Esophagus squamous epithelium (tissue), 5 donors: ENCODE measurements around the gene CTSA. TPM values are rescaled to one million over a fixed set of nuclear protein-coding genes. Genes with fewer than 3 reads are reported as not detected.

Experiments
- DNase-seq: peaks from one replicate; lab custom pipeline; 2025; lab: John Stamatoyannopoulos, UW
- H3K27ac ChIP-seq, 4 donors: fragments of 200-600 bp; sonication (generic); one replicate each; pipeline ENCODE4 v1.5.1; 2016 to 2019; ENCODE audit warnings: mild to moderate bottlenecking in 1 of 4
- H3K27me3 ChIP-seq, 4 donors: fragments of 200-600 bp; sonication (generic); 1 replicate in 3 of 4; 2 replicates in 1 of 4; pipeline versions ENCODE4 v1.5.1 to v1.6.0; 2017 to 2021; ENCODE audit warnings: antibody characterized with exemption in 1 of 4
- H3K36me3 ChIP-seq, 3 donors: fragments of 200-600 bp; sonication (generic); one replicate each; pipeline ENCODE4 v1.5.1; 2016 to 2019
- H3K4me1 ChIP-seq, 3 donors: fragments of 200-600 bp; sonication (generic); one replicate each; pipeline ENCODE4 v1.5.1; 2017 to 2019
- H3K4me3 ChIP-seq, 4 donors: fragments of 200-600 bp; sonication (generic); 1 replicate in 3 of 4; 2 replicates in 1 of 4; pipeline ENCODE4 v1.5.1; 2016 to 2019; ENCODE audit warnings: mild to moderate bottlenecking in 2 of 4, moderate library complexity in 1 of 4
- H3K9me3 ChIP-seq, 3 donors: fragments of 200-600 bp; sonication (generic); one replicate each; pipeline ENCODE4 v1.5.1; 2016 to 2019
- CTCF ChIP-seq, 6 experiments: fragments of 450-650 bp in 4 of 6; fragments of 200-600 bp in 2 of 6; sonication (generic) in 2 of 6; IDR thresholded peaks; one replicate each; pipeline ENCODE4 v1.5.1; 2016 to 2019; ENCODE audit warnings: antibody characterized with exemption in 6 of 6, mild to moderate bottlenecking in 4 of 6, moderate library complexity in 4 of 6
- POLR2A ChIP-seq, 4 donors: fragments of 450-650 bp; IDR thresholded peaks; one replicate each; pipeline ENCODE4 v1.6.1; 2017; ENCODE audit warnings: antibody characterized with exemption in 4 of 4, mild to moderate bottlenecking in 4 of 4, moderate library complexity in 3 of 4
- WGBS, 2 donors: methylation state at CpG; one replicate each; pipeline ENCODE4 v1.1.5; 2018; 5-methylcytosine and 5-hydroxymethylcytosine counted together
- intact Hi-C: fragments of 100-400 bp; cut with DNase I; formaldehyde crosslinking; loops from one replicate; pipeline ENCODE4 v1.15.0; 2022
- total RNA-seq, 4 donors: library from RNA; depleted of rRNA; stranded (reverse); fragments of >200 nt; gene quantifications; one replicate each; pipeline ENCODE4 v1.1.0, GENCODE V29; 2016
- donor health status: DM: yes; HTN: yes; CAD: no.

The CTSA gene
- total RNA-seq, result 10 to 100 TPM; 44.5 to 74.8 (median 56.8) TPM

GRCh38 chr20:45890985-45891983 lies at the start of gene CTSA, which contains the start of gene NEURL2:
TSS of gene CTSA (plus strand) at chr20:45891335. CDS start at chr20:45891569, 234 bp downstream.
TSS of gene NEURL2 (minus strand) at chr20:45891208. CDS start at chr20:45890991, 217 bp downstream.
- Histone ChIP-seq H3K4me1 (peaks cover 23 to 53% (median 23%) of the 10 kb centered on the region in 3 donors), H3K4me3 (peak within 1 kb of the TSS; percentile 54 to 92 (median 82)), H3K27me3 (no peaks in the 10 kb centered on the region), H3K36me3 (peaks cover 3 to 64% (median 14%) of the 10 kb centered on the region in 3 donors), H3K27ac (peak within 1 kb of the TSS; percentile 73 to 91 (median 88)), H3K9me3 (no peaks in the 10 kb centered on the region)
- intact Hi-C loops, result loop anchor here (10.0 kb wide), 1 partner anchor 54 kb away; no protein-coding TSS in a partner anchor
- DNase-seq, result peak; percentile 55
- WGBS, 2 donors, result 0% methylated on average over 4 to 27 of the region's 78 CpGs
- peak in 2 of 4 donors; percentile 44 to 63 for TF ChIP-seq POLR2A (IDR thresholded peaks at IDR 0.05)
- TF ChIP-seq CTCF (IDR thresholded peaks at IDR 0.05), result peak in 1 of 6 experiments; percentile 47

GRCh38 chr20:45841407-45842129 lies 49.6 kb upstream of the CTSA start:
- Histone ChIP-seq H3K36me3 (peaks cover 22 to 98% (median 28%) of the 10 kb centered on the region in 3 donors), H3K9me3 (no peaks in the 10 kb centered on the region), H3K4me1 (peaks cover 0 to 47% (median 5%) of the 10 kb centered on the region in 3 donors), H3K27me3 (no peaks in the 10 kb centered on the region), H3K27ac (peak overlapping the region in 3 of 4 donors; percentile 5 to 59 (median 57)), H3K4me3 (no peak overlapping the region)
- WGBS, 2 donors, result 91% methylated on average over 7 to 9 of the region's 10 CpGs
- TF ChIP-seq POLR2A (IDR thresholded peaks at IDR 0.05) (no peak), CTCF (IDR thresholded peaks at IDR 0.05) (no peak)
- intact Hi-C loops, result no loop called here
- no peak for DNase-seq

GRCh38 chr20:45842169-45842812 lies 48.8 kb upstream of the CTSA start:
- no peak for DNase-seq
- H3K4me1 ChIP-seq, result peaks cover 0 to 39% (median 0%) of the 10 kb centered on the region in 3 donors
- WGBS, 2 donors, result 53 to 59% methylated on average over 2 of the region's 5 CpGs
- peak overlapping the region; percentile 5 to 59 (median 31) for H3K27ac ChIP-seq
- no peaks in the 10 kb centered on the region for H3K27me3 ChIP-seq
- H3K9me3 ChIP-seq, result no peaks in the 10 kb centered on the region
- TF ChIP-seq CTCF (IDR thresholded peaks at IDR 0.05) (no peak), POLR2A (IDR thresholded peaks at IDR 0.05) (no peak)
- intact Hi-C loops, result no loop called here
- H3K36me3 ChIP-seq, result peaks cover 22 to 98% (median 28%) of the 10 kb centered on the region in 3 donors
- no peak overlapping the region for H3K4me3 ChIP-seq

GRCh38 chr20:45843506-45843905 lies 47.6 kb upstream of the CTSA start:
- DNase-seq, result no peak

GRCh38 chr20:45845452-45845851 lies 45.7 kb upstream of the CTSA start:
- TF ChIP-seq POLR2A (IDR thresholded peaks at IDR 0.05), result no peak
- no peak for TF ChIP-seq CTCF (IDR thresholded peaks at IDR 0.05)
- Histone ChIP-seq H3K9me3 (no peaks in the 10 kb centered on the region), H3K4me1 (peaks cover 0 to 37% (median 0%) of the 10 kb centered on the region in 3 donors), H3K27ac (no peak overlapping the region), H3K27me3 (no peaks in the 10 kb centered on the region), H3K36me3 (peaks cover 17 to 100% (median 28%) of the 10 kb centered on the region in 3 donors), H3K4me3 (no peak overlapping the region)
- intact Hi-C loops, result no loop called here
- DNase-seq, result no peak

More at GRCh38 chr20:45843506-45843905, 47.6 kb upstream of the CTSA start:
- peak overlapping the region in 2 of 4 donors; percentile 16 to 59 for H3K27ac ChIP-seq
- H3K4me3 ChIP-seq, result no peak overlapping the region
- H3K27me3 ChIP-seq, result no peaks in the 10 kb centered on the region
- WGBS, 2 donors, result 87 to 95% methylated on average over 4 to 6 of the region's 14 CpGs
- no peak for TF ChIP-seq POLR2A (IDR thresholded peaks at IDR 0.05)
- peaks cover 22 to 100% (median 28%) of the 10 kb centered on the region in 3 donors for H3K36me3 ChIP-seq
- no peaks in the 10 kb centered on the region for H3K9me3 ChIP-seq
- peaks cover 0 to 37% (median 0%) of the 10 kb centered on the region in 3 donors for H3K4me1 ChIP-seq
- intact Hi-C loops, result no loop called here
